ENCODE measurements around the gene IRF9. TPM values are rescaled to one million over a fixed set of nuclear protein-coding genes. Genes with fewer than 3 reads are reported as not detected.

IRF9 gene
- total and polyA plus RNA-seq, 2 of the 13 experiments (the other 11 are each of a cell fraction or from before 2014, with no cell fraction given), result 14.9 to 49.7 TPM

DNA sequence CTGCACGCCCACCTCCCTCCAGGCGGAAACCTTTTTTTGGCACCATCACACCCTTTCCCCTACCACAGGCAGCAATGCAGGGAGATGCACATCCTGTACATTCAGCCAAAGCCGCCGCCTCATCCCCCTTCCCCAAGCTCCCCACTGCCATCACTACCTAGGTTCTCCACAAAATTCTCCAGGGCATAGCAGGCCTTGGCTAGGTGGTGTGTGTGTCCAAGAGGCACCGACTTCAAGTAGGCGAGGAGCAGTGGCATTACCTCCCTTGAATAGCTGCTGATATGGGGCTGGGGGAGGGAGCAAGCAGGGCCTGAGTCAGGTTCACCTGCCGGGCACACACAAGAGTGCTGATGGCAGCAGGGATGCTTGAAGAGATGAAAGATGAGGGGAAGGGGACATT lies 24.0 kb downstream of the IRF9 start (continued):
- TF ChIP-seq NFE2 (CRISPR knock-in tag; IDR thresholded peaks at IDR 0.05), result no peak
- TF ChIP-seq PITX1 (CRISPR knock-in tag; IDR thresholded peaks at IDR 0.05), result no peak
- TF ChIP-seq, protein P1, sequence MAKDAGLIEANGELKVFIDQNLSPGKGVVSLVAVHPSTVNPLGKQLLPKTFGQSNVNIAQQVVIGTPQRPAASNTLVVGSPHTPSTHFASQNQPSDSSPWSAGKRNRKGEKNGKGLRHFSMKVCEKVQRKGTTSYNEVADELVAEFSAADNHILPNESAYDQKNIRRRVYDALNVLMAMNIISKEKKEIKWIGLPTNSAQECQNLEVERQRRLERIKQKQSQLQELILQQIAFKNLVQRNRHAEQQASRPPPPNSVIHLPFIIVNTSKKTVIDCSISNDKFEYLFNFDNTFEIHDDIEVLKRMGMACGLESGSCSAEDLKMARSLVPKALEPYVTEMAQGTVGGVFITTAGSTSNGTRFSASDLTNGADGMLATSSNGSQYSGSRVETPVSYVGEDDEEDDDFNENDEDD (CRISPR knock-in tag; IDR thresholded peaks at IDR 0.05; ENCODE audit: borderline replicate concordance), result no peak
- no peak for TF ChIP-seq TGIF2 (CRISPR knock-in tag; IDR thresholded peaks at IDR 0.05)
- no peak for TF ChIP-seq ZNF652 (CRISPR knock-in tag; IDR thresholded peaks at IDR 0.05; ENCODE audit: borderline replicate concordance, low read depth)
- no peak for TF ChIP-seq ZNF619 (CRISPR knock-in tag; IDR thresholded peaks at IDR 0.05)
- TF ChIP-seq IKZF1 (IDR thresholded peaks at IDR 0.05), result no peak
- TF ChIP-seq, protein P2, sequence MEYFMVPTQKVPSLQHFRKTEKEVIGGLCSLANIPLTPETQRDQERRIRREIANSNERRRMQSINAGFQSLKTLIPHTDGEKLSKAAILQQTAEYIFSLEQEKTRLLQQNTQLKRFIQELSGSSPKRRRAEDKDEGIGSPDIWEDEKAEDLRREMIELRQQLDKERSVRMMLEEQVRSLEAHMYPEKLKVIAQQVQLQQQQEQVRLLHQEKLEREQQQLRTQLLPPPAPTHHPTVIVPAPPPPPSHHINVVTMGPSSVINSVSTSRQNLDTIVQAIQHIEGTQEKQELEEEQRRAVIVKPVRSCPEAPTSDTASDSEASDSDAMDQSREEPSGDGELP (IDR thresholded peaks at IDR 0.05; ENCODE audit: borderline replicate concordance, low read depth), result no peak
- TF ChIP-seq KDM4B (CRISPR knock-in tag; IDR thresholded peaks at IDR 0.05), result no peak
- TF ChIP-seq MIER2 (CRISPR knock-in tag; IDR thresholded peaks at IDR 0.05), result no peak
- TF ChIP-seq MLX (CRISPR knock-in tag; IDR thresholded peaks at IDR 0.05), result no peak
- no peak for TF ChIP-seq ZBTB25 (CRISPR knock-in tag; IDR thresholded peaks at IDR 0.05)
- TF ChIP-seq U2AF2 (IDR thresholded peaks at IDR 0.05; ENCODE audit: low read depth, low read length), result no peak
- TF ChIP-seq RBM22 (optimal IDR thresholded peaks at IDR 0.05; ENCODE audit: low read length), result peak; percentile 49
- no peak for TF ChIP-seq CBFB (CRISPR knock-in tag; IDR thresholded peaks at IDR 0.05)
- no peak for TF ChIP-seq PAX8 (CRISPR knock-in tag; IDR thresholded peaks at IDR 0.05; ENCODE audit: borderline replicate concordance)
- TF ChIP-seq RBFOX2 (IDR thresholded peaks at IDR 0.05; ENCODE audit: low read depth, low read length), result no peak
- 0 out of 2 replicates have a peak, but pooled peaks have one; percentile 32 for TF ChIP-seq HES4 (CRISPR knock-in tag; IDR thresholded peaks at IDR 0.05; ENCODE audit: borderline replicate concordance)
- no peak for TF ChIP-seq CEBPB (IDR thresholded peaks at IDR 0.05; ENCODE audit: borderline replicate concordance, low read depth, low read length)
- TF ChIP-seq MTA3 (CRISPR knock-in tag; IDR thresholded peaks at IDR 0.05), result no peak
- no peak for TF ChIP-seq ZNF460 (CRISPR knock-in tag; IDR thresholded peaks at IDR 0.05; ENCODE audit: borderline replicate concordance)
- TF ChIP-seq HIVEP1 (CRISPR knock-in tag; IDR thresholded peaks at IDR 0.05), result no peak
- TF ChIP-seq NPAS2 (CRISPR knock-in tag; IDR thresholded peaks at IDR 0.05; ENCODE audit: borderline replicate concordance), result 0 out of 2 replicates have a peak, but pooled peaks have one; percentile 19
- no peak for TF ChIP-seq ZNF776 (CRISPR knock-in tag; IDR thresholded peaks at IDR 0.05)
- no peak for TF ChIP-seq PAWR (CRISPR knock-in tag; IDR thresholded peaks at IDR 0.05; ENCODE audit: borderline replicate concordance)
- TF ChIP-seq CENPBD1 (CRISPR knock-in tag; IDR thresholded peaks at IDR 0.05; ENCODE audit: borderline replicate concordance, low read depth), result no peak
- TF ChIP-seq ATM (IDR thresholded peaks at IDR 0.05; ENCODE audit: borderline replicate concordance), result no peak
- peak; percentile 49; the same call in 1 of the 2 replicates for TF ChIP-seq CREBL2 (CRISPR knock-in tag; IDR thresholded peaks at IDR 0.05; ENCODE audit: borderline replicate concordance)
- no peak for TF ChIP-seq MBNL3 (CRISPR knock-in tag; conservative IDR thresholded peaks at IDR 0.05)

Data from HepG2 (cell line).